ENCODE measurements around the gene CA10. TPM values are rescaled to one million over a fixed set of nuclear protein-coding genes. Genes with fewer than 3 reads are reported as not detected.

Gene CA10
- total RNA-seq, 6 experiments from 2014 or later = not detected

DNA sequence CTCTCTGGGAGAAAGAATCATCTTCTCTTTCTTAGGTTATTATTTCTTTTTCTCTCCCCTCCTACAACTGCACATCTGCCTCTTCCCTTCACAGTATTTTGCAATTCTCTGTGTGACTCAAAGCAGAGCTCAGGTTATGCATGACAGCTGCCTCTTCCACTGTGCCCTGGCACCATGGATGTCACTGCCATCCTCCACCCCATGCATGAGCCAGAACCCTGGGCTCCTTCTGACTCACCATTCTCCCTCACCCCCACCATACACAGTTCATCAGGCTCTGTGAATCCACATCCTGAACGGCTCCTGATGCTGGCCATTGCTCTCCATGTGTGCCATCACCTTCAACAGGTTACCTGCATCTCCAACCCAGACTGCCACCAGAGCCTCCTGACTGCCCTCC, 23.9 kb downstream of the CA10 start:
- Mint-ChIP-seq H3K9me3 (peaks cover 38% of the 10 kb centered on the region), H3K27ac (no peak overlapping the region), H3K4me3 (no peak overlapping the region), H3K27me3 (ENCODE audit: insufficient read depth) (no peaks in the 10 kb centered on the region), H3K36me3 (ENCODE audit: low read depth) (no peaks in the 10 kb centered on the region), H3K4me1 (ENCODE audit: low read depth) (no peaks in the 10 kb centered on the region)
- no peak for DNase-seq
- TF ChIP-seq, protein P1, sequence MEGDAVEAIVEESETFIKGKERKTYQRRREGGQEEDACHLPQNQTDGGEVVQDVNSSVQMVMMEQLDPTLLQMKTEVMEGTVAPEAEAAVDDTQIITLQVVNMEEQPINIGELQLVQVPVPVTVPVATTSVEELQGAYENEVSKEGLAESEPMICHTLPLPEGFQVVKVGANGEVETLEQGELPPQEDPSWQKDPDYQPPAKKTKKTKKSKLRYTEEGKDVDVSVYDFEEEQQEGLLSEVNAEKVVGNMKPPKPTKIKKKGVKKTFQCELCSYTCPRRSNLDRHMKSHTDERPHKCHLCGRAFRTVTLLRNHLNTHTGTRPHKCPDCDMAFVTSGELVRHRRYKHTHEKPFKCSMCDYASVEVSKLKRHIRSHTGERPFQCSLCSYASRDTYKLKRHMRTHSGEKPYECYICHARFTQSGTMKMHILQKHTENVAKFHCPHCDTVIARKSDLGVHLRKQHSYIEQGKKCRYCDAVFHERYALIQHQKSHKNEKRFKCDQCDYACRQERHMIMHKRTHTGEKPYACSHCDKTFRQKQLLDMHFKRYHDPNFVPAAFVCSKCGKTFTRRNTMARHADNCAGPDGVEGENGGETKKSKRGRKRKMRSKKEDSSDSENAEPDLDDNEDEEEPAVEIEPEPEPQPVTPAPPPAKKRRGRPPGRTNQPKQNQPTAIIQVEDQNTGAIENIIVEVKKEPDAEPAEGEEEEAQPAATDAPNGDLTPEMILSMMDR (IDR thresholded peaks at IDR 0.05) = no peak

- TF ChIP-seq, protein P1 (IDR thresholded peaks at IDR 0.05) = no peak
- no peak overlapping the region for H3K4me3 Mint-ChIP-seq
- H3K9me3 Mint-ChIP-seq = peaks cover 48% of the 10 kb centered on the region
- H3K27me3 Mint-ChIP-seq (ENCODE audit: insufficient read depth) = no peaks in the 10 kb centered on the region
- DNase-seq = no peak
- H3K36me3 Mint-ChIP-seq (ENCODE audit: low read depth) = no peaks in the 10 kb centered on the region
- no peak overlapping the region for H3K27ac Mint-ChIP-seq
- H3K4me1 Mint-ChIP-seq (ENCODE audit: low read depth) = no peaks in the 10 kb centered on the region
Measured at GRCh38 chr17:52128721-52129120, 29.8 kb downstream of the CA10 start.

GRCh38 chr17:52124993-52125392, 33.5 kb downstream of the CA10 start:
- H3K9me3 Mint-ChIP-seq = peaks cover 55% of the 10 kb centered on the region
- no peaks in the 10 kb centered on the region for H3K27me3 Mint-ChIP-seq (ENCODE audit: insufficient read depth)
- DNase-seq = no peak
- no peaks in the 10 kb centered on the region; the same call in 1 of the 2 replicates for H3K36me3 Mint-ChIP-seq (ENCODE audit: low read depth)
- H3K27ac Mint-ChIP-seq = no peak overlapping the region
- TF ChIP-seq, protein P1 (IDR thresholded peaks at IDR 0.05) = no peak
- H3K4me3 Mint-ChIP-seq = no peak overlapping the region
- H3K4me1 Mint-ChIP-seq (ENCODE audit: low read depth) = no peaks in the 10 kb centered on the region

- H3K4me3 Mint-ChIP-seq = no peak overlapping the region
Measured at GRCh38 chr17:52124561-52124960, 34.0 kb downstream of the CA10 start.

DNA sequence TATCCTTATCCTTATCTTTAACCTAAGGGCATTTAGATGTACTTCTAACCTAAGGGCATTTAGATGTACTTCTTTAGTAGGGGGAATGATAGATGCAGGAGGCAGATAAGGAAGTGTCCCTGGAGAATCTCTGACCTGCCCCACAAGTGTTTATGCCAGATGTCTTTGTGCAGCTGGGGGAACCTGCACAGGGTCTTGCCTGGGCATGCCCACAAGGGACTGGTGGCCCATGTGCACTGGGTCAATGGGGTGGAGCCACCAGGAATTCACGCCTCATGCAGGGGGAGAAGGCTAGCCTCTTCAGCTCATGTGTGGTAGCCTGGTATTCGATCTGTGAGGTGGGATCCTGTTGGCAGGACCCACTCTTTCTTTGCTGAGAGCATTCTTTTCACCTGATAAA, 38.0 kb downstream of the CA10 start:
- Mint-ChIP-seq H3K4me1 (ENCODE audit: low read depth) (no peaks in the 10 kb centered on the region), H3K27ac (no peak overlapping the region), H3K27me3 (ENCODE audit: insufficient read depth) (no peaks in the 10 kb centered on the region), H3K9me3 (peaks cover 49% of the 10 kb centered on the region), H3K4me3 (no peak overlapping the region), H3K36me3 (ENCODE audit: low read depth) (no peaks in the 10 kb centered on the region; the same call in 1 of the 2 replicates)
- no peak for DNase-seq
- TF ChIP-seq, protein P1 (IDR thresholded peaks at IDR 0.05) = no peak

More at GRCh38 chr17:52124561-52124960, 34.0 kb downstream of the CA10 start:
- TF ChIP-seq, protein P1 (IDR thresholded peaks at IDR 0.05) = no peak
- no peaks in the 10 kb centered on the region for H3K4me1 Mint-ChIP-seq (ENCODE audit: low read depth)
- H3K27me3 Mint-ChIP-seq (ENCODE audit: insufficient read depth) = no peaks in the 10 kb centered on the region
- H3K9me3 Mint-ChIP-seq = peaks cover 51% of the 10 kb centered on the region
- H3K36me3 Mint-ChIP-seq (ENCODE audit: low read depth) = no peaks in the 10 kb centered on the region; the same call in 1 of the 2 replicates
- no peak overlapping the region for H3K27ac Mint-ChIP-seq
- no peak for DNase-seq
